Body of pancreas (tissue), 4 donors: ENCODE data around the gene RIMBP2. TPM values are rescaled to one million over a fixed set of nuclear protein-coding genes. Genes with fewer than 3 reads are reported as not detected.

Experiments
- ATAC-seq: fragments of 150-250 bp; one replicate; pipeline ENCODE4 v1.9.1; 2016
- DNase-seq, 4 donors: peaks; one replicate each; pipeline ENCODE4 v3.0.0-alpha.2; 2019
- H3K27ac ChIP-seq, 4 donors: fragments of 200-600 bp; sonication (generic); 1 replicate in 3 of 4; 2 replicates in 1 of 4; pipeline versions ENCODE4 v1.5.1 to v1.6.1; 2016 to 2019; ENCODE audit warnings: mild to moderate bottlenecking in 1 of 4, mixed read lengths in 1 of 4, moderate library complexity in 1 of 4
- H3K27me3 ChIP-seq, 2 donors: fragments of 200-600 bp; sonication (generic); one replicate each; pipeline ENCODE4 v1.6.0; 2016; ENCODE audit warnings: mild to moderate bottlenecking in 1 of 2
- H3K36me3 ChIP-seq, 2 donors: fragments of 200-600 bp; sonication (generic); replicated peaks in 1 of 2; 2 replicates each; pipeline ENCODE4 v1.5.1; 2016; ENCODE audit warnings: low read depth in 2 of 2; ENCODE audit not compliant: insufficient read depth in 1 of 2
- H3K4me1 ChIP-seq: fragments of 200-600 bp; sonication (generic); one replicate; pipeline ENCODE4 v1.6.0; 2016
- H3K4me3 ChIP-seq, 2 donors: fragments of 200-600 bp; sonication (generic); 1 replicate in 1 of 2; 2 replicates in 1 of 2; pipeline ENCODE4 v1.5.1; 2016 to 2019
- H3K9me3 ChIP-seq, 3 donors: fragments of 200-600 bp; sonication (generic); 1 replicate in 2 of 3; 2 replicates in 1 of 3; pipeline ENCODE4 v1.5.1; 2016
- POLR2A ChIP-seq, 3 donors: fragments of 450-650 bp; IDR thresholded peaks; one replicate each; pipeline ENCODE4 v1.6.1; 2016; ENCODE audit warnings: antibody characterized with exemption in 3 of 3, mild to moderate bottlenecking in 2 of 3
- whole genome bisulfite sequencing, 2 donors: methylation state at CpG; one replicate each; pipeline ENCODE4 v1.1.5; 2017; 5-methylcytosine and 5-hydroxymethylcytosine counted together
- intact Hi-C: fragments of 100-400 bp; cut with DNase I; formaldehyde crosslinking; loops from one replicate; pipeline ENCODE4 v1.15.1; 2023
- total RNA-seq, 2 donors: library from RNA; depleted of rRNA; stranded (reverse); fragments of >200 nt; gene quantifications; one replicate each; pipeline ENCODE4 v1.1.0, GENCODE V29; 2016
- TF ChIP-seq, protein P1 (sequence below), 7 experiments: fragments of 450-650 bp in 4 of 7; fragments of 200-600 bp in 3 of 7; sonication (generic) in 3 of 7; IDR thresholded peaks; one replicate each; pipeline ENCODE4 v1.5.1; 2016 to 2019; ENCODE audit warnings: antibody characterized with exemption in 7 of 7

Gene RIMBP2
- total RNA-seq, 2 donors from 2014 or later, result 7.3 to 27.4 TPM

DNA sequence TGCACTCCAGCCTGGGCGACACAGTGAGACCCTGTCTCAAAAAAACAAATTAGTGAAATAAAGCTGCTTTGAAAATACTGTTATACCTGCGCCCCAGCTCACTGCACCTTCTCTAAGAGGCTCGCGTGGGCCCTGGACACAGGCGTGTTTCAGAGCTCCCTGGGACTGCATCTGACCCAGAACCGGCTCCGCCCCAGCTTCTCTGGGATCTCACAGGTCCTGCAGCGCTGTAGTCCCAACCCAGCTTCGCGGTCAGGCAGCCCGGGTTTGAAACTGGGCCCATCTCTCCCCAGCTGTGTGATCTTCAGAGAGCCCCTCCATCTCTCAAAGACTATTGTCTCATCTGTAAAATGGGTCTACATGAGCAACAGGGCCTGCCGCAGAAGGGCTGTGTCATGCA, 7.5 kb downstream of the RIMBP2 start:
- Histone ChIP-seq H3K9me3 (no peaks in the 10 kb centered on the region), H3K4me3 (no peak overlapping the region), H3K4me1 (no peaks in the 10 kb centered on the region), H3K27me3 (no peaks in the 10 kb centered on the region), H3K27ac (no peak overlapping the region), H3K36me3 (no peaks in the 10 kb centered on the region)
- intact Hi-C loops, result no loop called here
- DNase-seq (no peak), ATAC-seq (no peak)
- WGBS, 2 donors, result 68 to 75% methylated on average over 11 to 12 of the region's 12 CpGs
- no peak for TF ChIP-seq POLR2A (IDR thresholded peaks at IDR 0.05)
- TF ChIP-seq, protein P1, sequence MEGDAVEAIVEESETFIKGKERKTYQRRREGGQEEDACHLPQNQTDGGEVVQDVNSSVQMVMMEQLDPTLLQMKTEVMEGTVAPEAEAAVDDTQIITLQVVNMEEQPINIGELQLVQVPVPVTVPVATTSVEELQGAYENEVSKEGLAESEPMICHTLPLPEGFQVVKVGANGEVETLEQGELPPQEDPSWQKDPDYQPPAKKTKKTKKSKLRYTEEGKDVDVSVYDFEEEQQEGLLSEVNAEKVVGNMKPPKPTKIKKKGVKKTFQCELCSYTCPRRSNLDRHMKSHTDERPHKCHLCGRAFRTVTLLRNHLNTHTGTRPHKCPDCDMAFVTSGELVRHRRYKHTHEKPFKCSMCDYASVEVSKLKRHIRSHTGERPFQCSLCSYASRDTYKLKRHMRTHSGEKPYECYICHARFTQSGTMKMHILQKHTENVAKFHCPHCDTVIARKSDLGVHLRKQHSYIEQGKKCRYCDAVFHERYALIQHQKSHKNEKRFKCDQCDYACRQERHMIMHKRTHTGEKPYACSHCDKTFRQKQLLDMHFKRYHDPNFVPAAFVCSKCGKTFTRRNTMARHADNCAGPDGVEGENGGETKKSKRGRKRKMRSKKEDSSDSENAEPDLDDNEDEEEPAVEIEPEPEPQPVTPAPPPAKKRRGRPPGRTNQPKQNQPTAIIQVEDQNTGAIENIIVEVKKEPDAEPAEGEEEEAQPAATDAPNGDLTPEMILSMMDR (IDR thresholded peaks at IDR 0.05), result no peak

DNA sequence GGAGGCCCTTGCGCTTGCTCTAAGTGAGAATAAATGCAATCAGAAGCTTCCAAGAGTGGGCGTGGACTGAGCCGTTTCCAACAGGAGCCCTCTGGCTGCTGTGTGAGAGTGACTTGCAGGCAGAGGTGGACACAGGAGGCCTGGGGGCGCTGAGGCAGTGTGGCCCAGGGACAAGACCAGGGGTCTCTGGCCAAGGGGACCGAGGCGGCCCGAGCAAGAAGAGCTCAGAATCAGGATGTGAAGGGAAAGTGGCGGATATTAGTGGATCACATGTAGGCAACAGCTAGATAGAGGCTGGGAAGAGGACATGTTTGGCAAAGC, 8.6 kb downstream of the RIMBP2 start:
- Histone ChIP-seq H3K27ac (no peak overlapping the region), H3K27me3 (no peaks in the 10 kb centered on the region), H3K36me3 (no peaks in the 10 kb centered on the region), H3K4me1 (no peaks in the 10 kb centered on the region), H3K9me3 (no peaks in the 10 kb centered on the region), H3K4me3 (no peak overlapping the region)
- ATAC-seq, result no peak
- no peak for TF ChIP-seq POLR2A (IDR thresholded peaks at IDR 0.05)
- TF ChIP-seq, protein P1 (IDR thresholded peaks at IDR 0.05), result no peak
- intact Hi-C loops, result no loop called here
- 78 to 84% methylated on average over 8 of the region's 8 CpGs for WGBS, 2 donors
- DNase-seq, result no peak

DNA sequence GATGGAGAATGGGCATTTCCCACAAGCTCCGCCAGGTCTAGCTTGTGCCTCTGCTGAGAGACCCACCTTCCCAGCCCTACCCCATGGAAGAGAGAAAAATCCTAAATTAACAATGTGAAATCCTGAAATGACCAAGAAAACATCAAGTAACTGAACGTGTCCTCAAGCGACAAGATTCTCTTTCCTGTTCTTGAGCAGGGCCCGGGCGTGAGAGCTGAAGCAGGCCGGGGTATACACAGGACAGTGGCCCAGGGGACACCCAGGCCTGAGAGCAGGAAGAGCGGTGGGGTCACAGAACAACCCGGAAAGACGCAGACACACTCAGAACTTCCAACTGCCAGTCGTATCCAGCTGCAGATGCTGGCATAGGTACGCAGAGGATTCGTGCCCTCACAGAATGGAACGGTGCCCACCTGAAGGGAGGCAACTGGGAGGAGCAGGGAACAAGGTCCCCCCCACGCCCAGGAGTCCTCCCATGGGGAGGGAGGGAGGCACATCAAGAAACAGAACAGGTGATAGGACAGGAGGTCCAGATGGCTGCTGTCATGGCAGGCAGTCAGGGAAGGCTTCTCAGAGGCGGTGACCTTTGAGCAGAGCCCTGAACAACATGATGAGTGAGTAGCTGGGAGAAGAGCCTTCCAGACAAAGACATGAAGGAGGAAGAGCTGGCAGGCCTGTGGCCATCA, 9.1 kb downstream of the RIMBP2 start:
- 72 to 75% methylated on average over 15 of the region's 15 CpGs for WGBS, 2 donors
- TF ChIP-seq POLR2A (IDR thresholded peaks at IDR 0.05), result no peak
- TF ChIP-seq, protein P1 (IDR thresholded peaks at IDR 0.05), result no peak
- DNase-seq (no peak), ATAC-seq (no peak)
- intact Hi-C loops, result no loop called here
- H3K4me3 ChIP-seq, result no peak overlapping the region
- no peaks in the 10 kb centered on the region for H3K9me3 ChIP-seq
- no peaks in the 10 kb centered on the region for H3K27me3 ChIP-seq
- no peaks in the 10 kb centered on the region for H3K36me3 ChIP-seq
- H3K27ac ChIP-seq, result no peak overlapping the region
- H3K4me1 ChIP-seq, result no peaks in the 10 kb centered on the region

DNA sequence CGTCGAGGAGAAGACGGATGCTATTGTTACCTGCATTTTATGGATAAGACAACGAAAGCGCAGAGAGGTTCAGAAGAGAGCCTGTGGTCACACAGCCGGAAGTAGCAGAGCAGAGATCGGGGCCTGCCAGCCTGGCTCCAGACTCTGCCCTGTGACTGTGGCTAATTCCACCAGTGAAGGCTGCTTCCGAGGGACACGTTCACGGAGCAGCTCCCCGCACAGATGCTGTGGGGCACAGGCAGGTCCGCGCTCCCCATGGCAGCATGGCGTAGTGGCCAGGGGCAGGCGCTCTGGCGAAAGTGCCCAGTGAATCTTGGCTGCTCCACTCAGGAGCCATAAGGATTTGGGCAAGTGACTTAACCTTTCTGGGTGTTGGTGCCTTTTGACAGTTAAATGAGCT, 9.8 kb downstream of the RIMBP2 start:
- DNase-seq, result no peak
- ATAC-seq, result no peak
- TF ChIP-seq, protein P1 (IDR thresholded peaks at IDR 0.05), result no peak
- TF ChIP-seq POLR2A (IDR thresholded peaks at IDR 0.05), result no peak
- intact Hi-C loops, result no loop called here
- H3K36me3 ChIP-seq, result no peaks in the 10 kb centered on the region
- H3K4me1 ChIP-seq, result no peaks in the 10 kb centered on the region
- H3K9me3 ChIP-seq, result no peaks in the 10 kb centered on the region
- H3K27ac ChIP-seq, result no peak overlapping the region
- H3K27me3 ChIP-seq, result no peaks in the 10 kb centered on the region
- 72 to 79% methylated on average over 16 of the region's 16 CpGs for WGBS, 2 donors
- H3K4me3 ChIP-seq, result no peak overlapping the region

DNA sequence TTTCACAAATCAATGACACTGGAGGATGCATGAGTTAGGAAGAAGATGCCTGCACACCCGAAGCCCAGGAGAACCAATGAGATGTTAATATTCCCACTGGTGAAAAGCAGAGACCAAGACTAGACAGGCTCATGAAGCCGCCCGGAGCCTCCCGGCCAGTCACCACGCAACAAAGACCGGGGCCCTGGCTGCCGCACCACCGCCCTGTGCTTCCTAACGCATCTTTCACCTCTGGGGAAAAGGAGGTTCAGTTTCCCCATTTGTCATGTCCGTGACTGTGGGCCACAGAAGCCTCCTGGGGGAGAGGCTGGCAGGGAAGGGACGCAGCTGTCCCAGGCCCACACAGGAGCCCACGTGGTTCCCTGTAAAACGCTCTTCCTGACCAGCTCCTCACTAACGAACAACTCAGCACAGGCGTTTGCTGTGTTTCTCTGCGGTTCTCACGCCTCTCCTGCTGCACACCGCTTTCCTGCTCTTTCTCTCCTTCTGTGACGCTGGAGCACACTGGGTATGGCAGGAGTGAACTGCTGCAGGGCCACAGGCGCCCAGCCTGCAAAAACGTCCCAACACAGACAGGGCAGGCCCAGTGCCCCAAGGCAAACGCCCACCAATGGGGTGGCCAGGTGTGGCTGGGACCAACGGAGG, 10.8 kb downstream of the RIMBP2 start:
- Histone ChIP-seq H3K9me3 (no peaks in the 10 kb centered on the region), H3K36me3 (no peaks in the 10 kb centered on the region), H3K4me3 (no peak overlapping the region), H3K27me3 (no peaks in the 10 kb centered on the region), H3K4me1 (no peaks in the 10 kb centered on the region), H3K27ac (no peak overlapping the region)
- WGBS, 2 donors, result 34 to 49% methylated on average over 20 to 23 of the region's 23 CpGs
- intact Hi-C loops, result no loop called here
- DNase-seq (no peak), ATAC-seq (no peak)
- no peak for TF ChIP-seq POLR2A (IDR thresholded peaks at IDR 0.05)
- TF ChIP-seq, protein P1 (IDR thresholded peaks at IDR 0.05), result no peak
